HepG2 (cell line): ENCODE data around the gene CAPN10. TPM values are rescaled to one million over a fixed set of nuclear protein-coding genes. Genes with fewer than 3 reads are reported as not detected.
A peak's percentile ranks its signal among the peaks of the same experiment; 100 is the strongest.

Experiments used
- CENPT ChIP-seq: sonication (generic); formaldehyde crosslinking; IDR thresholded peaks from 2 replicates; pipeline ENCODE4 v1.8.0; 2022; ENCODE audit warnings: low read depth, mild to moderate bottlenecking, moderate library complexity, missing genetic modification reagents
- DNMT3B ChIP-seq: conservative IDR thresholded peaks from 2 replicates; pipeline ENCODE4 v1.6.1; 2016; ENCODE audit warnings: missing biosample characterization, control low read depth
- MTA1 ChIP-seq: sonication (generic); formaldehyde crosslinking; IDR thresholded peaks from 2 replicates; pipeline ENCODE4 v1.4.0; 2020; ENCODE audit warnings: missing genetic modification reagents, mild to moderate bottlenecking, borderline replicate concordance
- RELA ChIP-seq: sonication (generic); formaldehyde crosslinking; IDR thresholded peaks from 2 replicates; pipeline ENCODE4 v1.4.0; 2020; ENCODE audit warnings: missing genetic modification reagents
- TBX2 ChIP-seq: sonication (generic); formaldehyde crosslinking; IDR thresholded peaks from 2 replicates; pipeline ENCODE4 v1.5.0; 2020; ENCODE audit warnings: missing genetic modification reagents, mild to moderate bottlenecking, borderline replicate concordance
- TCF12 ChIP-seq, 2 experiments: fragments of 450-650 bp in 1 of 2; sonication (generic) in 1 of 2; formaldehyde crosslinking in 1 of 2; IDR thresholded peaks; 2 replicates each; pipeline versions ENCODE4 v1.6.1 to v1.8.0; 2017 to 2022; ENCODE audit warnings: antibody characterized with exemption in 1 of 2, mild to moderate bottlenecking in 1 of 2, missing genetic modification reagents in 1 of 2, moderate library complexity in 1 of 2
- TEAD3 ChIP-seq: optimal IDR thresholded peaks from 2 replicates; pipeline ENCODE3; 2016; ENCODE audit warnings: borderline replicate concordance
- ZC3H4 ChIP-seq: sonication (generic); formaldehyde crosslinking; IDR thresholded peaks from 2 replicates; pipeline ENCODE4 v1.4.0; 2020; ENCODE audit warnings: missing genetic modification reagents, borderline replicate concordance
- ZMAT3 ChIP-seq: sonication (generic); formaldehyde crosslinking; conservative IDR thresholded peaks from 2 replicates; pipeline ENCODE4 v1.7.0; 2021; ENCODE audit warnings: missing genetic modification reagents
- ZNF562 ChIP-seq: sonication (generic); formaldehyde crosslinking; IDR thresholded peaks from 2 replicates; pipeline ENCODE4 v1.8.0; 2022; ENCODE audit warnings: missing genetic modification reagents, borderline replicate concordance
- ZNF564 ChIP-seq: sonication (generic); formaldehyde crosslinking; IDR thresholded peaks from 2 replicates; pipeline ENCODE4 v1.8.1; 2023; ENCODE audit warnings: mild to moderate bottlenecking, missing genetic modification reagents
- ZNF746 ChIP-seq: sonication (generic); formaldehyde crosslinking; IDR thresholded peaks from 2 replicates; pipeline ENCODE4 v1.8.0; 2022; ENCODE audit warnings: mild to moderate bottlenecking, missing genetic modification reagents
- ZSCAN20 ChIP-seq: sonication (generic); formaldehyde crosslinking; IDR thresholded peaks from 2 replicates; pipeline ENCODE4 v1.4.0; 2020; ENCODE audit warnings: missing genetic modification reagents, mild to moderate bottlenecking, borderline replicate concordance
- polyA plus RNA-seq, 8 experiments: library from polyadenylated mRNA; depleted of rRNA in 3 of 8; stranded (reverse) in 7 of 8; unstranded in 1 of 8; fragments of >200 nt; fragmentation: Illumina TruSeq in 4 of 8; extraction: Trizol in 4 of 8; gene quantifications; 2 replicates each; pipeline versions ENCODE4 v1.2.1 to v1.2.3, GENCODE V29; 2011 to 2016; ENCODE audit warnings: low read depth in 4 of 8, missing spikeins in 1 of 8, mixed read lengths in 1 of 8; ENCODE audit not compliant: insufficient read depth in 1 of 8
- total RNA-seq, 5 experiments: library from RNA; depleted of rRNA; stranded (reverse); fragments of >200 nt; fragmentation: Illumina TruSeq; extraction: Trizol; gene quantifications; 2 replicates each; pipeline ENCODE4 v1.2.3, GENCODE V29; 2016; ENCODE audit warnings: low read depth in 1 of 5
- TF ChIP-seq, protein P1 (sequence below): sonication (generic); formaldehyde crosslinking; IDR thresholded peaks from 2 replicates; pipeline ENCODE4 v1.4.0; 2020; ENCODE audit warnings: missing genetic modification reagents
- TF ChIP-seq, protein P2 (sequence below): sonication (generic); formaldehyde crosslinking; IDR thresholded peaks from 2 replicates; pipeline ENCODE4 v1.5.0; 2020; ENCODE audit warnings: mild to moderate bottlenecking, missing genetic modification reagents
- TF ChIP-seq, protein P3 (sequence below): sonication (generic); formaldehyde crosslinking; IDR thresholded peaks from 2 replicates; pipeline ENCODE4 v1.4.0; 2020; ENCODE audit warnings: missing genetic modification reagents, mild to moderate bottlenecking, borderline replicate concordance
- TF ChIP-seq, protein P4 (sequence below): sonication (generic); formaldehyde crosslinking; IDR thresholded peaks from 2 replicates; pipeline ENCODE4 v1.5.0; 2020; ENCODE audit warnings: mild to moderate bottlenecking, missing genetic modification reagents, moderate library complexity

Gene CAPN10
- total and polyA plus RNA-seq, 2 of the 13 experiments (the other 11 are each of a cell fraction or from before 2014, with no cell fraction given): 27.6 to 32.4 TPM

DNA sequence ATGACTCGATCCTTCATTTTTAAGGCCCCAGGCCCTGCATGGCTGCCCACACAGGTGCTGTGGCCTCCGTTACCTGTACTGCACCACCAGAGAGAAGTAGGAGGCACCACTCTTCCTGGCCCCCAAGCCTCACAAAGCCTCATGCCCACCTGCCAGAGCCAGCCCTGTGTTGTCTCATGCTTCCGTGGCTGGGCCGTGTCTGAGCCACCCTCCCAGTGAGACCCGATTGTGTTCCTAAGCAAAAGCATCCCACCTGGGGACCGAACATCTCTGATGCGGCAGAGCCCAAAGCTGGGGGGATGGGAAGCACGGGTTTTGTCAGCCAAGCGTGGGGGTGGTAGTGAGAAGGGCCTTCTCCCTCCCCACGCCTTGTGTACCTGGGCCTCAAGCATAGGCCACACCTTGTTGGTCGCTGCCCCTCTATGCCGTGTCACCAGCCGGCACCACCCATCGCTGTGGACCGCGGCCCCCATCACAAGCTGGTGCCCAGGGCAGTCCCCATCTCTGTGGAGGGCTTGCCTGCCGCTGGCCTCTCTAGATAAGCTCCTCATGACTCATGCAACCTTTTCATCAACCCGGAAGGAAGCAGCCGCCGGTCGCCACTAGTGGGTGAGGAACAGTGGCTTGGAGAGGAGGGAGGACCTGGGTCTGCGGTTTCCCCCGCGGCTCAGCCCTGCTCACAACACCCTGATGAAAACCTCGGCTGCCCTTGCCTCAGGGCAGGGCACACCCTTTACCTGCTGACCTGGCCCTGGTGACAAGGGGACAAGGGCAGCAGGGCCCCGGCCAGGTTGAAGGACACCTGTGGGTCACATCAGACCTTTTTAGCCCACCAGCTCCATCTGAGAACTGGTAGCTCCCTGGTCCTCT is 21.0 kb upstream of the CAPN10 start (continued):
- 0 out of 2 replicates have a peak, but pooled peaks have one; percentile 32 for TF ChIP-seq CENPT (CRISPR knock-in tag)
- no peak for TF ChIP-seq ZNF562 (CRISPR knock-in tag)
- TF ChIP-seq, protein P1, sequence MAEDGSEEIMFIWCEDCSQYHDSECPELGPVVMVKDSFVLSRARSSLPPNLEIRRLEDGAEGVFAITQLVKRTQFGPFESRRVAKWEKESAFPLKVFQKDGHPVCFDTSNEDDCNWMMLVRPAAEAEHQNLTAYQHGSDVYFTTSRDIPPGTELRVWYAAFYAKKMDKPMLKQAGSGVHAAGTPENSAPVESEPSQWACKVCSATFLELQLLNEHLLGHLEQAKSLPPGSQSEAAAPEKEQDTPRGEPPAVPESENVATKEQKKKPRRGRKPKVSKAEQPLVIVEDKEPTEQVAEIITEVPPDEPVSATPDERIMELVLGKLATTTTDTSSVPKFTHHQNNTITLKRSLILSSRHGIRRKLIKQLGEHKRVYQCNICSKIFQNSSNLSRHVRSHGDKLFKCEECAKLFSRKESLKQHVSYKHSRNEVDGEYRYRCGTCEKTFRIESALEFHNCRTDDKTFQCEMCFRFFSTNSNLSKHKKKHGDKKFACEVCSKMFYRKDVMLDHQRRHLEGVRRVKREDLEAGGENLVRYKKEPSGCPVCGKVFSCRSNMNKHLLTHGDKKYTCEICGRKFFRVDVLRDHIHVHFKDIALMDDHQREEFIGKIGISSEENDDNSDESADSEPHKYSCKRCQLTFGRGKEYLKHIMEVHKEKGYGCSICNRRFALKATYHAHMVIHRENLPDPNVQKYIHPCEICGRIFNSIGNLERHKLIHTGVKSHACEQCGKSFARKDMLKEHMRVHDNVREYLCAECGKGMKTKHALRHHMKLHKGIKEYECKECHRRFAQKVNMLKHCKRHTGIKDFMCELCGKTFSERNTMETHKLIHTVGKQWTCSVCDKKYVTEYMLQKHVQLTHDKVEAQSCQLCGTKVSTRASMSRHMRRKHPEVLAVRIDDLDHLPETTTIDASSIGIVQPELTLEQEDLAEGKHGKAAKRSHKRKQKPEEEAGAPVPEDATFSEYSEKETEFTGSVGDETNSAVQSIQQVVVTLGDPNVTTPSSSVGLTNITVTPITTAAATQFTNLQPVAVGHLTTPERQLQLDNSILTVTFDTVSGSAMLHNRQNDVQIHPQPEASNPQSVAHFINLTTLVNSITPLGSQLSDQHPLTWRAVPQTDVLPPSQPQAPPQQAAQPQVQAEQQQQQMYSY: no peak
- 0 out of 2 replicates have a peak, but pooled peaks have one; percentile 67 for TF ChIP-seq ZC3H4 (CRISPR knock-in tag)
- TF ChIP-seq ZNF564: no peak; the same call in 1 of the 2 replicates
- TF ChIP-seq, protein P2, sequence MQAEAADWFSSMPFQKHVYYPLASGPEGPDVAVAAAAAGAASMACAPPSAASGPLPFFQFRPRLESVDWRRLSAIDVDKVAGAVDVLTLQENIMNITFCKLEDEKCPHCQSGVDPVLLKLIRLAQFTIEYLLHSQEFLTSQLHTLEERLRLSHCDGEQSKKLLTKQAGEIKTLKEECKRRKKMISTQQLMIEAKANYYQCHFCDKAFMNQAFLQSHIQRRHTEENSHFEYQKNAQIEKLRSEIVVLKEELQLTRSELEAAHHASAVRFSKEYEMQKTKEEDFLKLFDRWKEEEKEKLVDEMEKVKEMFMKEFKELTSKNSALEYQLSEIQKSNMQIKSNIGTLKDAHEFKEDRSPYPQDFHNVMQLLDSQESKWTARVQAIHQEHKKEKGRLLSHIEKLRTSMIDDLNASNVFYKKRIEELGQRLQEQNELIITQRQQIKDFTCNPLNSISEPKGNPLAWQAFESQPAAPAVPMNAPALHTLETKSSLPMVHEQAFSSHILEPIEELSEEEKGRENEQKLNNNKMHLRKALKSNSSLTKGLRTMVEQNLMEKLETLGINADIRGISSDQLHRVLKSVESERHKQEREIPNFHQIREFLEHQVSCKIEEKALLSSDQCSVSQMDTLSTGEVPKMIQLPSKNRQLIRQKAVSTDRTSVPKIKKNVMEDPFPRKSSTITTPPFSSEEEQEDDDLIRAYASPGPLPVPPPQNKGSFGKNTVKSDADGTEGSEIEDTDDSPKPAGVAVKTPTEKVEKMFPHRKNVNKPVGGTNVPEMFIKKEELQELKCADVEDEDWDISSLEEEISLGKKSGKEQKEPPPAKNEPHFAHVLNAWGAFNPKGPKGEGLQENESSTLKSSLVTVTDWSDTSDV (CRISPR knock-in tag): peak; percentile 15
- TF ChIP-seq ZSCAN20 (CRISPR knock-in tag): no peak
- TF ChIP-seq, protein P3, sequence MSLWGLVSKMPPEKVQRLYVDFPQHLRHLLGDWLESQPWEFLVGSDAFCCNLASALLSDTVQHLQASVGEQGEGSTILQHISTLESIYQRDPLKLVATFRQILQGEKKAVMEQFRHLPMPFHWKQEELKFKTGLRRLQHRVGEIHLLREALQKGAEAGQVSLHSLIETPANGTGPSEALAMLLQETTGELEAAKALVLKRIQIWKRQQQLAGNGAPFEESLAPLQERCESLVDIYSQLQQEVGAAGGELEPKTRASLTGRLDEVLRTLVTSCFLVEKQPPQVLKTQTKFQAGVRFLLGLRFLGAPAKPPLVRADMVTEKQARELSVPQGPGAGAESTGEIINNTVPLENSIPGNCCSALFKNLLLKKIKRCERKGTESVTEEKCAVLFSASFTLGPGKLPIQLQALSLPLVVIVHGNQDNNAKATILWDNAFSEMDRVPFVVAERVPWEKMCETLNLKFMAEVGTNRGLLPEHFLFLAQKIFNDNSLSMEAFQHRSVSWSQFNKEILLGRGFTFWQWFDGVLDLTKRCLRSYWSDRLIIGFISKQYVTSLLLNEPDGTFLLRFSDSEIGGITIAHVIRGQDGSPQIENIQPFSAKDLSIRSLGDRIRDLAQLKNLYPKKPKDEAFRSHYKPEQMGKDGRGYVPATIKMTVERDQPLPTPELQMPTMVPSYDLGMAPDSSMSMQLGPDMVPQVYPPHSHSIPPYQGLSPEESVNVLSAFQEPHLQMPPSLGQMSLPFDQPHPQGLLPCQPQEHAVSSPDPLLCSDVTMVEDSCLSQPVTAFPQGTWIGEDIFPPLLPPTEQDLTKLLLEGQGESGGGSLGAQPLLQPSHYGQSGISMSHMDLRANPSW (CRISPR knock-in tag): no peak
- peak; percentile 59; the same call in 1 of the 2 replicates for TF ChIP-seq MTA1 (CRISPR knock-in tag)
- peak; percentile 69; the same call in 1 of the 2 replicates for TF ChIP-seq ZMAT3 (CRISPR knock-in tag)
- no peak for TF ChIP-seq DNMT3B
- no peak for TF ChIP-seq TEAD3 (CRISPR knock-in tag)
- peak; percentile 72; the same call in 1 of the 2 replicates for TF ChIP-seq ZNF746
- no peak for TF ChIP-seq TCF12 (IDR thresholded peaks at IDR 0.05)
- TF ChIP-seq TCF12 (CRISPR knock-in tag; IDR thresholded peaks at IDR 0.05): no peak
- no peak for TF ChIP-seq RELA (CRISPR knock-in tag)
- TF ChIP-seq TBX2 (CRISPR knock-in tag): peak; percentile 66
- TF ChIP-seq, protein P4, sequence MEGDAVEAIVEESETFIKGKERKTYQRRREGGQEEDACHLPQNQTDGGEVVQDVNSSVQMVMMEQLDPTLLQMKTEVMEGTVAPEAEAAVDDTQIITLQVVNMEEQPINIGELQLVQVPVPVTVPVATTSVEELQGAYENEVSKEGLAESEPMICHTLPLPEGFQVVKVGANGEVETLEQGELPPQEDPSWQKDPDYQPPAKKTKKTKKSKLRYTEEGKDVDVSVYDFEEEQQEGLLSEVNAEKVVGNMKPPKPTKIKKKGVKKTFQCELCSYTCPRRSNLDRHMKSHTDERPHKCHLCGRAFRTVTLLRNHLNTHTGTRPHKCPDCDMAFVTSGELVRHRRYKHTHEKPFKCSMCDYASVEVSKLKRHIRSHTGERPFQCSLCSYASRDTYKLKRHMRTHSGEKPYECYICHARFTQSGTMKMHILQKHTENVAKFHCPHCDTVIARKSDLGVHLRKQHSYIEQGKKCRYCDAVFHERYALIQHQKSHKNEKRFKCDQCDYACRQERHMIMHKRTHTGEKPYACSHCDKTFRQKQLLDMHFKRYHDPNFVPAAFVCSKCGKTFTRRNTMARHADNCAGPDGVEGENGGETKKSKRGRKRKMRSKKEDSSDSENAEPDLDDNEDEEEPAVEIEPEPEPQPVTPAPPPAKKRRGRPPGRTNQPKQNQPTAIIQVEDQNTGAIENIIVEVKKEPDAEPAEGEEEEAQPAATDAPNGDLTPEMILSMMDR: no peak; the same call in 1 of the 2 replicates
